ENCODE results near the gene RASGEF1C.

Gene RASGEF1C

DNA sequence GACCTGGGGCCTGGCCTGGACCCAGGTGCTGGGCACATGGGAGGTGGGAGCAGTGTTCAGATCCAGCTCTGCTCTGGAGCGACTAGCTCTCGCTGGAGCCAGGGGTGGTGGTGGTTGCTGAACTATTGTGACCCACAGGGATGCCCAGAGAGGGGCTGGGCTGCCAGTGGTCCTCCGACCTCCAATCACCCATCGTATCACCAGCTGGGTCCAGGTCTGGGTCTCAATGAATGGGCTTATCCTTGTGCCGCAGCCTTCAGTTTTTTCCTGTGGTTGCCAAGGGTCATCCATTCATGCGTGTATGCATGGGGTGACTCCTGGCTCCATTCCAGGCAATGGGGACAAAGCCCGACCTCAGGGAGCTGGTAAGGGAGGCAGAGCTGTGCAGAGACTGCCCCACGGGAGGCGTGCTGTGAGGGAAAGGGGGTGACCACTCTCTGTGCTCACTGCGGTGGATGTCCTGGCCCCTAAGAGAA lies 68.9 kb downstream of the RASGEF1C start:
- DNase-seq (ENCODE audit: low spot score in 2 of 2), result peak in 1 of 2 donors; percentile 7
- Mint-ChIP-seq H3K27ac (ENCODE audit: low read depth) (no peak overlapping the region), H3K9me3 (no peaks in the 10 kb centered on the region), H3K36me3 (ENCODE audit: insufficient read depth) (peaks cover 3% of the 10 kb centered on the region), H3K4me3 (no peak overlapping the region), H3K4me1 (no peaks in the 10 kb centered on the region), H3K27me3 (peaks cover 42% of the 10 kb centered on the region)
- no peak for ATAC-seq (replicated peaks; ENCODE audit: extremely low read depth, poor library complexity, severe bottlenecking)

DNA sequence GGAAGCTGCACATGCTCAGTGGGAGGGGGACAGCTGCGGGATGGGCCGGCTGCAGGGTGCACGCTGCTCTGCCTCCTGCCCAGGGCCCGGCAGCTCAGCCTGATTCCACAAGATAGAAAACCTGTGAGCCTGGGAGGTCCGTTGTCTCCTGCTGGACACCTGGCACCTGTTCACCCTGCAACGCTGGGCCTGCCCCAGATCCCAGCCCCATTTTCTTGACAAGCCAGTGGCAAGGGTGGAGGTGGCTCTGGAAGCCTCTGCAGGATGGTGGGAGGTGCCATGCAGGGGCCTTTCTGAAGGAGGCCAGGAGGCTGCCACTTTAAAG lies 69.3 kb downstream of the RASGEF1C start:
- peaks cover 42% of the 10 kb centered on the region for H3K27me3 Mint-ChIP-seq
- peaks cover 3% of the 10 kb centered on the region for H3K36me3 Mint-ChIP-seq (ENCODE audit: insufficient read depth)
- no peak overlapping the region for H3K4me3 Mint-ChIP-seq
- no peak overlapping the region for H3K27ac Mint-ChIP-seq (ENCODE audit: low read depth)
- ATAC-seq (replicated peaks; ENCODE audit: extremely low read depth, poor library complexity, severe bottlenecking) (no peak), DNase-seq (ENCODE audit: low spot score in 2 of 2) (peak in 1 of 2 donors; percentile 9)
- no peaks in the 10 kb centered on the region for H3K4me1 Mint-ChIP-seq
- H3K9me3 Mint-ChIP-seq, result no peaks in the 10 kb centered on the region

DNA sequence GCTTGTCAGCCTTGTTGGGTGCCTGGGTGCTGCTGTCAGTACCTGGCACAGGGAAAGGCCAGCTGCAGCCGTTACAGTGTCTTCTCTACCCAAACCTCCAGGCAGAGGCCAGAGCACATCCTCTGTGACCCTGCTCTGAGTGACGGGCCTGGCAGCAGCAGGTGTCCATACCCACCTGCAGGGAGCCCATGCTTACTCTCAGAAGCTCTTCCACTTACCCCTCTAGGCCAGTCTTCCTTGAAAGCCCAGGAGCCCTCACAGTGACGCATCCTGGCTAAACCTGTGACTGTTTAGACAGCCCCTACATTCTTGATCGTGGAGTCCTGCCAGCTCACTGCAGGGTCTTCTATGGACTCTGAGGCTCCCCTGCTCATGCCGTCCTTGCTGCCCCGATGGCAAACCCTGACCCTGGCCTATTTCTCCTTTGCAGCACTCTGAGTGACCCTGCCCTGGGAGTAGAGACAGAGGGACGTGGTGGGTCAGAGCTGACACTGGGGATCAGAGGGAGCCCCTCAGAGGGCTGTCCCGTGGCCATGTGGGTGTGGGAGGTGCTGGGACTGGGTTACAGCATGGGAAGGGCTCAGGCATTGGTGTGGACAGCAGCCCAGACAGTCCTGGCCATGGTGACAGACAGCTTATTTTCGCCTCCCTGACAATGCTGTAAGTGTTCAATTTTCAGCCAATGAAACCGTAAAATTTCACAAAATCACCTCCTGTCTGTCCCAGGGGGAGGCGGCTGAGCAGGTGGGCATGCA lies 69.9 kb downstream of the RASGEF1C start:
- Mint-ChIP-seq H3K4me3 (no peak overlapping the region), H3K36me3 (ENCODE audit: insufficient read depth) (peaks cover 3% of the 10 kb centered on the region), H3K4me1 (no peaks in the 10 kb centered on the region), H3K9me3 (no peaks in the 10 kb centered on the region), H3K27me3 (peaks cover 42% of the 10 kb centered on the region), H3K27ac (ENCODE audit: low read depth) (no peak overlapping the region)
- ATAC-seq (replicated peaks; ENCODE audit: extremely low read depth, poor library complexity, severe bottlenecking), result no peak
- DNase-seq (ENCODE audit: low spot score in 2 of 2), result peak in 1 of 2 donors; percentile 8

DNA sequence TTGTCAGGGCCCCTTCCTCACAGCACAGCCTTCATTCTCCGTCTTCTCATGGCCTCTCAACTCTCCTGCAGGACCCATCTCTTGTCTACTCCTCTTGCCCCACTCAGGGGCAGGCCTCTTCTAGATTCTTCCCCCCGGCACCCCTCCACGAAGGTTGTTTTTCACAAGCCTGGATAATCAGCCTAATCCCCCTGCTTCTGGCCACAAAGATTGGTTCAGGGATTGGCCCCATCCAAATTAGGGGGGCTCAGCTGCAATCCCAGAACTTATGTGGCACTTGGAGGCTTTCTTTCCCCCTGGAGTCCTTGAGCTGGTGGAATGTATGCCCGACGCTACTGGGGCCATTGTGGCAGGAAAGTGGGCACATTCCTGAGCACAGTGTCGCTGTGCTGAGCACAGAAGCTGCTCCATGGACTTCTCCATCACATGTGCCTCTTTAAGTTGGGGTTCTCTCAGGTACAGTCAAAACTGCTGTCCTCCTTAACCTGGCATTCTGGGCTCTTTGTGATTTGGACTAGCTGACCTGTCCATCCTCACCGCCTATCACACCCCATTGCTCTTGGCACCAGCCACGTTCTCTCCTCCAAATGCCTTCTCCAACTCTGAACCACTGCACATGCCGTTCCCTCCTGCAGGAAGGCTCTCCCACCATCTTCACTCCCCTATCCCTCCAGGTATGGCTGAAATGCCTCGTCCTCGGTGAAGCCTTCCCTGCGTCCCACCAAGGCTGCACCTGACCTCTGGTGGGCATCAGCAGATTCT lies 70.6 kb downstream of the RASGEF1C start:
- no peaks in the 10 kb centered on the region for H3K4me1 Mint-ChIP-seq
- peaks cover 3% of the 10 kb centered on the region for H3K36me3 Mint-ChIP-seq (ENCODE audit: insufficient read depth)
- ATAC-seq (replicated peaks; ENCODE audit: extremely low read depth, poor library complexity, severe bottlenecking), result no peak
- H3K9me3 Mint-ChIP-seq, result no peaks in the 10 kb centered on the region
- no peak for DNase-seq (ENCODE audit: low spot score in 2 of 2)
- H3K27ac Mint-ChIP-seq (ENCODE audit: low read depth), result no peak overlapping the region
- no peak overlapping the region for H3K4me3 Mint-ChIP-seq
- peaks cover 42% of the 10 kb centered on the region for H3K27me3 Mint-ChIP-seq

GRCh38 chr5:180137401-180138213 lies 71.4 kb downstream of the RASGEF1C start:
- H3K27ac Mint-ChIP-seq (ENCODE audit: low read depth), result no peak overlapping the region
- peaks cover 3% of the 10 kb centered on the region for H3K36me3 Mint-ChIP-seq (ENCODE audit: insufficient read depth)
- ATAC-seq (replicated peaks; ENCODE audit: extremely low read depth, poor library complexity, severe bottlenecking), result no peak
- DNase-seq (ENCODE audit: low spot score in 2 of 2), result no peak
- H3K4me3 Mint-ChIP-seq, result no peak overlapping the region
- no peaks in the 10 kb centered on the region for H3K4me1 Mint-ChIP-seq
- no peaks in the 10 kb centered on the region for H3K9me3 Mint-ChIP-seq
- peaks cover 39% of the 10 kb centered on the region for H3K27me3 Mint-ChIP-seq

DNA sequence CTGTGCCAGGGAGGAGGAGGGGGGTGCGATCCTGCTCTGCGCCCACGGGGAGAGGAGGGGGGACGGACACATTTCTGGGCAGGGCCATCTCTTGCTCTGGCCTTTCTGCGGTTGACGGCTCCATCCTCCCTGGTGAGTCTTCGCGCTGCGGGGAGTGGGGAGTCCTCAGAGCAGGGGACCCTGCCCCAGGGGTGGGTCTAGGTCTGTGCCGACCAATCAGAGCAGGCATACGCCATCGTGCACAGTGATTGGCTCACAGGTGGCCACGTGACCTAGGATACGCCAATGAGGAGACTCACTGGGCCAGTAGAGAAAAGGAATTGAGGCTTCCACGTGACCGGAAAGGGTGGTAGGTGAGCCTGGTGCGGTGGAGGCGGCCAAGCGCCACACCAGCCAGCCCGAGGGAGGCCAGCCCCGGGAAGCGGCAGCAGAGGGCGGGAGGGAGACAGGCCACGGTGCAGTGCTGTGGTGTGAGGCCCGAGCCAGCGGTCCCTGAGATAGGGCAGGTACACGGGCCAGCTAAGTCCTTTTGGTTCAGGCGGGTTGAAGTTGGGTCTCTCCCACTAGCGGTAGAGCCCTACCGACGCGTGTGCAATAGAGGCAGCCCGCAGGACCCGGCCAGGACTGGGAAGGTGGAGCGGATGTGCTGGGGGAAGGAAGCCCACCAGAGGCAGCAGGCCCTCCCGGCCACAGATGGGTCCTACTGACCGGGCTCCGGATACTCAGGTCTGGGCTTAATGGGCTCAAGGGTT lies 72.2 kb downstream of the RASGEF1C start:
- peaks cover 32% of the 10 kb centered on the region for H3K27me3 Mint-ChIP-seq
- DNase-seq (ENCODE audit: low spot score in 2 of 2) (no peak), ATAC-seq (replicated peaks; ENCODE audit: extremely low read depth, poor library complexity, severe bottlenecking) (no peak)
- H3K27ac Mint-ChIP-seq (ENCODE audit: low read depth), result no peak overlapping the region
- H3K36me3 Mint-ChIP-seq (ENCODE audit: insufficient read depth), result peaks cover 3% of the 10 kb centered on the region
- no peak overlapping the region for H3K4me3 Mint-ChIP-seq
- H3K9me3 Mint-ChIP-seq, result no peaks in the 10 kb centered on the region
- H3K4me1 Mint-ChIP-seq, result no peaks in the 10 kb centered on the region

- H3K4me3 Mint-ChIP-seq, result no peak overlapping the region
- DNase-seq (ENCODE audit: low spot score in 2 of 2) (no peak), ATAC-seq (replicated peaks; ENCODE audit: extremely low read depth, poor library complexity, severe bottlenecking) (no peak)
- H3K4me1 Mint-ChIP-seq, result no peaks in the 10 kb centered on the region
- peaks cover 3% of the 10 kb centered on the region for H3K36me3 Mint-ChIP-seq (ENCODE audit: insufficient read depth)
- H3K27ac Mint-ChIP-seq (ENCODE audit: low read depth), result no peak overlapping the region
- H3K27me3 Mint-ChIP-seq, result peaks cover 25% of the 10 kb centered on the region
- no peaks in the 10 kb centered on the region for H3K9me3 Mint-ChIP-seq
Measured at GRCh38 chr5:180135967-180136629, 72.9 kb downstream of the RASGEF1C start.

DNA sequence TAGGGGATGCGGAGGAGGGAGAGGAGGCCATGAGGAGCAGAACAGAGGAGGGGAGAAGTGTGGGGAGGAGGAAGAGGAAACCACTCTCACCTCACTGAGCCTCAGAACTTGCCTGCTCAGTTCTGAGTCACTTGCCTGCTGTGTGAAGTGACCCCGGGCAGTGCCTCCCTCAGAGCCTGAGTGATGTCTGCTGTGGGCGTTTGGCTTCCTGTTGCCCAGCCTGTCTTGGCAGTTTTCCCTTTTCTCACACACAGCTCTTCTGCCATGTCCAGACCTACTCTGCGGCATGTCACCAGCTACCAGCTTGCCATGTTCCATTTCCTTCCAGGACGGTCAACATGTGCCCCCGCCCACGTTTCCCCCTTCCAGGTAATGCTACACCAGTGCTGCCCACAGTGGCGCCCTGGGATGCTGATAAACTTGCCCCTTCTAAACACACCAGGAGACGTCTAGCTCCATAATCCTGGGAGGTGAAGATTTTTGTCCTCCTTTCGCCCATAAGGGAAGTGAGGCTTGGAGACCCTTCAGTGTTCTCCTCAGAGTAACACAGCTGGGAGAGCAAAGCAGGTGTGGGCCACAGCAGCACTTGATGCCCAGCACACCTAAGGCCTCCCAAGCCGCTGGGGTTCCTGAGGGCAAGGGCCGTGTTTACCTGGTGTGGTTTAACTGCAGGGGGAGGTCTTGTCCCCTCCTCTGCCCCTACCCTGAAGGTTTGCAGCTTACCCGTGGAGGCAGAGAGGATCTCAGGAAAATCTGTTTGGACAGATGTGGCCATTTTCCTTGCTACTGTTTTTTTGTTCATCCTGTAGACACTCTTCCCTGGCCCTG lies 73.7 kb downstream of the RASGEF1C start:
- Mint-ChIP-seq H3K27ac (ENCODE audit: low read depth) (no peak overlapping the region), H3K4me1 (no peaks in the 10 kb centered on the region), H3K27me3 (peaks cover 25% of the 10 kb centered on the region), H3K36me3 (ENCODE audit: insufficient read depth) (peaks cover 3% of the 10 kb centered on the region), H3K4me3 (no peak overlapping the region), H3K9me3 (no peaks in the 10 kb centered on the region)
- DNase-seq (ENCODE audit: low spot score in 2 of 2), result no peak
- no peak for ATAC-seq (replicated peaks; ENCODE audit: extremely low read depth, poor library complexity, severe bottlenecking)

- ATAC-seq (replicated peaks; ENCODE audit: extremely low read depth, poor library complexity, severe bottlenecking) (no peak), DNase-seq (ENCODE audit: low spot score in 2 of 2) (no peak)
- Mint-ChIP-seq H3K36me3 (ENCODE audit: insufficient read depth) (no peaks in the 10 kb centered on the region), H3K27me3 (peaks cover 20% of the 10 kb centered on the region), H3K4me3 (no peak overlapping the region), H3K4me1 (no peaks in the 10 kb centered on the region), H3K27ac (ENCODE audit: low read depth) (no peak overlapping the region), H3K9me3 (no peaks in the 10 kb centered on the region)
Measured at GRCh38 chr5:180133971-180134508, 75.0 kb downstream of the RASGEF1C start.

GRCh38 chr5:180133551-180133950 lies 75.5 kb downstream of the RASGEF1C start:
- no peak overlapping the region for H3K27ac Mint-ChIP-seq (ENCODE audit: low read depth)
- H3K4me3 Mint-ChIP-seq, result no peak overlapping the region
- no peak for DNase-seq (ENCODE audit: low spot score in 2 of 2)
- no peak for ATAC-seq (replicated peaks; ENCODE audit: extremely low read depth, poor library complexity, severe bottlenecking)
- H3K27me3 Mint-ChIP-seq, result peaks cover 15% of the 10 kb centered on the region
- H3K36me3 Mint-ChIP-seq (ENCODE audit: insufficient read depth), result no peaks in the 10 kb centered on the region
- no peaks in the 10 kb centered on the region for H3K4me1 Mint-ChIP-seq
- H3K9me3 Mint-ChIP-seq, result no peaks in the 10 kb centered on the region

GRCh38 chr5:180133060-180133459 lies 76.0 kb downstream of the RASGEF1C start:
- H3K36me3 Mint-ChIP-seq (ENCODE audit: insufficient read depth), result no peaks in the 10 kb centered on the region
- H3K4me3 Mint-ChIP-seq, result no peak overlapping the region
- H3K27ac Mint-ChIP-seq (ENCODE audit: low read depth), result no peak overlapping the region
- H3K4me1 Mint-ChIP-seq, result no peaks in the 10 kb centered on the region
- no peak for ATAC-seq (replicated peaks; ENCODE audit: extremely low read depth, poor library complexity, severe bottlenecking)
- DNase-seq (ENCODE audit: low spot score in 2 of 2), result no peak
- H3K27me3 Mint-ChIP-seq, result peaks cover 10% of the 10 kb centered on the region
- H3K9me3 Mint-ChIP-seq, result no peaks in the 10 kb centered on the region
